Prostate gland (tissue), 2 donors: ENCODE results near the gene COL11A1.

Experiments used
- POLR2A ChIP-seq: fragments of 450-650 bp; IDR thresholded peaks from one replicate; pipeline ENCODE4 v1.6.1; 2016; ENCODE audit warnings: antibody characterized with exemption, mild to moderate bottlenecking
- TF ChIP-seq, protein P1 (sequence below), 4 experiments: fragments of 200-600 bp in 2 of 4; fragments of 450-650 bp in 2 of 4; sonication (generic) in 2 of 4; IDR thresholded peaks; 1 replicate in 3 of 4; 2 replicates in 1 of 4; pipeline ENCODE4 v1.5.1; 2016 to 2019; ENCODE audit warnings: antibody characterized with exemption in 4 of 4, mild to moderate bottlenecking in 2 of 4, moderate library complexity in 2 of 4

DNA sequence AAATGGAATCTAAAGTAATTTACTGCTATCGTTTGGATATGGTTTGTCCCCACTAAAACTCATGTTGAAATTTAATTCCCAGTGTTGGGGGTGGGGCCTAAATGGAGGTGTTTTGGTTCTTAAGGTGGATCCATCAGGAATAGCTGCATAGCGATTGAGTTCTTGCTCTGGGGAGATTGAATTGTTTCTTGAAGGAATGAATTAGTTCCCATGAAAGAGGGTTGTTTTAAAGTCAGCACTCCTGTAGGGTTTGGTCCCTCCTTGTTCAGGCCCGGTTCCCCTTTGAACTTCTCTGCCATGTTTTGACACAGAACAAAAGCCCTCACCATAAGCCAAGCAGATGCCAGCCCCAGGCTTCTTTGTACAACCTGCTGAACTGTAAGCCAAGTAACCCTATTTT lies 170.9 kb downstream of the COL11A1 start:
- no peak for TF ChIP-seq POLR2A
- TF ChIP-seq, protein P1, sequence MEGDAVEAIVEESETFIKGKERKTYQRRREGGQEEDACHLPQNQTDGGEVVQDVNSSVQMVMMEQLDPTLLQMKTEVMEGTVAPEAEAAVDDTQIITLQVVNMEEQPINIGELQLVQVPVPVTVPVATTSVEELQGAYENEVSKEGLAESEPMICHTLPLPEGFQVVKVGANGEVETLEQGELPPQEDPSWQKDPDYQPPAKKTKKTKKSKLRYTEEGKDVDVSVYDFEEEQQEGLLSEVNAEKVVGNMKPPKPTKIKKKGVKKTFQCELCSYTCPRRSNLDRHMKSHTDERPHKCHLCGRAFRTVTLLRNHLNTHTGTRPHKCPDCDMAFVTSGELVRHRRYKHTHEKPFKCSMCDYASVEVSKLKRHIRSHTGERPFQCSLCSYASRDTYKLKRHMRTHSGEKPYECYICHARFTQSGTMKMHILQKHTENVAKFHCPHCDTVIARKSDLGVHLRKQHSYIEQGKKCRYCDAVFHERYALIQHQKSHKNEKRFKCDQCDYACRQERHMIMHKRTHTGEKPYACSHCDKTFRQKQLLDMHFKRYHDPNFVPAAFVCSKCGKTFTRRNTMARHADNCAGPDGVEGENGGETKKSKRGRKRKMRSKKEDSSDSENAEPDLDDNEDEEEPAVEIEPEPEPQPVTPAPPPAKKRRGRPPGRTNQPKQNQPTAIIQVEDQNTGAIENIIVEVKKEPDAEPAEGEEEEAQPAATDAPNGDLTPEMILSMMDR (IDR thresholded peaks at IDR 0.05): no peak
